RWPE2 (cell line): ENCODE data around the gene PTBP2.

ENCODE experiments used
- ATAC-seq: fragments of 200-7000 bp; cut with Tn5 transposase; 3 replicates; pipeline ENCODE4 v1.9.1; 2021; ENCODE audit warnings: low read depth
- DNase-seq: peaks from one replicate; pipeline ENCODE4 v3.0.0-alpha.2; 2020; ENCODE audit warnings: low spot score
- H3K27ac ChIP-seq: fragments of 450-650 bp; 2 replicates; pipeline ENCODE4 v1.5.1; 2017; ENCODE audit warnings: mild to moderate bottlenecking; ENCODE audit not compliant: poor library complexity, severe bottlenecking
- H3K27me3 ChIP-seq: fragments of 250-450 bp; sonication (Bioruptor Pico); 2 replicates; pipeline ENCODE4 v1.5.1; 2021; ENCODE audit warnings: mild to moderate bottlenecking, moderate library complexity; ENCODE audit not compliant: insufficient read depth, poor library complexity, severe bottlenecking
- H3K36me3 ChIP-seq: fragments of 250-450 bp; sonication (Bioruptor Pico); 2 replicates; pipeline ENCODE4 v1.5.1; 2020; ENCODE audit warnings: low read depth, mild to moderate bottlenecking, moderate library complexity
- H3K4me1 ChIP-seq: fragments of 250-450 bp; sonication (Bioruptor Pico); 2 replicates; pipeline ENCODE4 v1.5.1; 2021; ENCODE audit warnings: mild to moderate bottlenecking, moderate library complexity; ENCODE audit not compliant: insufficient read depth, poor library complexity, severe bottlenecking
- H3K4me3 ChIP-seq: fragments of 250-450 bp; sonication (Bioruptor Pico); 2 replicates; pipeline ENCODE4 v1.5.1; 2021; ENCODE audit warnings: mild to moderate bottlenecking, moderate library complexity; ENCODE audit not compliant: severe bottlenecking
- H3K9me3 ChIP-seq: fragments of 250-450 bp; sonication (Bioruptor Pico); 2 replicates; pipeline ENCODE4 v1.5.1; 2021; ENCODE audit warnings: mild to moderate bottlenecking, moderate library complexity; ENCODE audit not compliant: severe bottlenecking
- CTCF ChIP-seq: fragments of 450-650 bp; IDR thresholded peaks from one replicate; pipeline ENCODE4 v1.5.1; 2017; ENCODE audit warnings: mild to moderate bottlenecking, moderate library complexity; ENCODE audit not compliant: poor library complexity, severe bottlenecking

The PTBP2 gene

GRCh38 chr1:96840396-96840795, 118.8 kb downstream of the PTBP2 start:
- H3K27ac ChIP-seq, result no peak overlapping the region
- DNase-seq (no peak), ATAC-seq (no peak)
- H3K27me3 ChIP-seq, result no peaks in the 10 kb centered on the region
- no peaks in the 10 kb centered on the region for H3K9me3 ChIP-seq
- no peaks in the 10 kb centered on the region for H3K4me1 ChIP-seq
- no peak for TF ChIP-seq CTCF
- no peak overlapping the region for H3K4me3 ChIP-seq
- H3K36me3 ChIP-seq, result no peaks in the 10 kb centered on the region

GRCh38 chr1:96842215-96842614, 120.6 kb downstream of the PTBP2 start:
- Histone ChIP-seq H3K9me3 (no peaks in the 10 kb centered on the region), H3K27me3 (no peaks in the 10 kb centered on the region), H3K36me3 (no peaks in the 10 kb centered on the region), H3K4me3 (no peak overlapping the region), H3K4me1 (no peaks in the 10 kb centered on the region), H3K27ac (no peak overlapping the region)
- TF ChIP-seq CTCF, result peak; percentile 15
- ATAC-seq (no peak), DNase-seq (no peak)

- H3K27ac ChIP-seq, result no peak overlapping the region
- no peaks in the 10 kb centered on the region for H3K36me3 ChIP-seq
- H3K27me3 ChIP-seq, result no peaks in the 10 kb centered on the region
- H3K4me1 ChIP-seq, result no peaks in the 10 kb centered on the region
- no peak overlapping the region for H3K4me3 ChIP-seq
- TF ChIP-seq CTCF, result no peak
- DNase-seq (no peak), ATAC-seq (no peak)
- no peaks in the 10 kb centered on the region for H3K9me3 ChIP-seq
Measured at GRCh38 chr1:96843196-96843595, 121.6 kb downstream of the PTBP2 start.

GRCh38 chr1:96843601-96844000, 122.0 kb downstream of the PTBP2 start:
- Histone ChIP-seq H3K36me3 (no peaks in the 10 kb centered on the region), H3K4me1 (no peaks in the 10 kb centered on the region), H3K27me3 (no peaks in the 10 kb centered on the region), H3K9me3 (no peaks in the 10 kb centered on the region), H3K4me3 (no peak overlapping the region), H3K27ac (no peak overlapping the region)
- DNase-seq (no peak), ATAC-seq (no peak)
- no peak for TF ChIP-seq CTCF

- Histone ChIP-seq H3K4me1 (no peaks in the 10 kb centered on the region), H3K4me3 (no peak overlapping the region), H3K27ac (no peak overlapping the region), H3K9me3 (no peaks in the 10 kb centered on the region), H3K36me3 (no peaks in the 10 kb centered on the region), H3K27me3 (no peaks in the 10 kb centered on the region)
- no peak for DNase-seq
- TF ChIP-seq CTCF, result peak; percentile 32
- peak; percentile 62; the same call in 1 of the 3 replicates for ATAC-seq
Measured at GRCh38 chr1:96845464-96845863, 123.9 kb downstream of the PTBP2 start.
